HepG2 (cell line): ENCODE measurements around the gene CDK9. TPM values are rescaled to one million over a fixed set of nuclear protein-coding genes. Genes with fewer than 3 reads are reported as not detected.

Experiments used
- ATAC-seq: fragments of 200-7000 bp; cut with Tn5 transposase; 3 replicates; pipeline ENCODE4 v1.9.1; 2020; ENCODE audit warnings: mild to moderate bottlenecking, moderate library complexity
- BruUV-seq: library from RNA; stranded (reverse); fragments of 400-500 nt; replicated peaks from 2 replicates; lab custom pipeline; 2021; lab: Mats Ljungman, UMichigan
- CTCF ChIA-PET: fragments of 300-600 bp; formaldehyde crosslinking; extraction: SDS; loops from one replicate; lab custom pipeline; 2021; ENCODE audit warnings: low total read pairs, inconsistent platforms, low intra/inter-chr PET ratio; lab: Yijun Ruan, JAX
- POLR2A ChIA-PET: fragments of 350-600 bp; sonication (Branson Sonifier 250); formaldehyde crosslinking; loops from one replicate; lab custom pipeline; 2020; ENCODE audit warnings: antibody characterized with exemption, inconsistent platforms; lab: Yijun Ruan, JAX
- DNase-seq: peaks from one replicate; pipeline ENCODE4 v3.0.0-alpha.2; 2015; ENCODE audit warnings: low spot score
- FAIRE-seq: peaks from 3 replicates; lab custom pipeline; 2011; peaks lifted over from hg19 to GRCh38; lab: Jason Lieb, UNC
- H2AFZ ChIP-seq: one replicate; pipeline ENCODE4 v1.6.1; 2011; ENCODE audit warnings: low read length, inconsistent platforms
- H3K27ac ChIP-seq: fragments of 300-600 bp; 3 replicates; pipeline ENCODE4 v1.8.0; 2011; ENCODE audit warnings: mixed run types, mild to moderate bottlenecking, mixed read lengths, low read length, inconsistent platforms; ENCODE audit not compliant: insufficient read depth; ENCODE audit errors: extremely low read length
- H3K27me3 ChIP-seq, 2 experiments: fragments of 200-600 bp in 1 of 2; 2 replicates in 1 of 2; 3 replicates in 1 of 2; pipeline versions ENCODE4 v1.6.0 to v1.8.0; 2011; ENCODE audit warnings: low read length in 2 of 2, mild to moderate bottlenecking in 2 of 2, moderate library complexity in 2 of 2, inconsistent platforms in 1 of 2; ENCODE audit not compliant: insufficient read depth in 2 of 2, control insufficient read depth in 1 of 2
- H3K36me3 ChIP-seq, 2 experiments: fragments of 200-600 bp in 1 of 2; replicated peaks in 1 of 2; 2 replicates in 1 of 2; 3 replicates in 1 of 2; pipeline versions ENCODE4 v1.5.1 to v1.8.0; 2011; ENCODE audit warnings: low read length in 2 of 2, inconsistent platforms in 1 of 2; ENCODE audit not compliant: insufficient read depth in 2 of 2, control insufficient read depth in 1 of 2
- H3K4me1 ChIP-seq: 2 replicates; pipeline ENCODE4 v1.5.1; 2012; ENCODE audit warnings: low read length, inconsistent platforms; ENCODE audit not compliant: insufficient read depth
- H3K4me2 ChIP-seq: 2 replicates; pipeline ENCODE4 v1.6.0; 2011; ENCODE audit warnings: low read depth, low read length, inconsistent platforms
- H3K4me3 ChIP-seq, 3 experiments: fragments of 200-600 bp in 1 of 3; sonication (generic), shearing (Covaris generic) in 1 of 3; replicated peaks in 1 of 3; 2 replicates each; pipeline ENCODE4 v1.5.1; 2011 to 2016; ENCODE audit warnings: low read length in 3 of 3, inconsistent platforms in 2 of 3, low read depth in 2 of 3, mild to moderate bottlenecking in 2 of 3, control low read depth in 1 of 3, mixed read lengths in 1 of 3; ENCODE audit not compliant: insufficient read depth in 1 of 3
- H3K79me2 ChIP-seq: one replicate; pipeline ENCODE4 v1.6.1; 2011; ENCODE audit warnings: low read length, inconsistent platforms; ENCODE audit not compliant: insufficient read depth
- H3K9ac ChIP-seq: 2 replicates; pipeline ENCODE4 v1.6.0; 2011; ENCODE audit warnings: mild to moderate bottlenecking, low read depth, low read length, inconsistent platforms; ENCODE audit not compliant: insufficient read depth
- H3K9me3 ChIP-seq: 2 replicates; pipeline ENCODE4 v1.5.1; 2012; ENCODE audit warnings: mild to moderate bottlenecking, low read length
- H4K20me1 ChIP-seq: 2 replicates; pipeline ENCODE4 v1.6.0; 2011; ENCODE audit warnings: inconsistent platforms, mild to moderate bottlenecking, low read length, moderate library complexity; ENCODE audit not compliant: insufficient read depth
- ADNP ChIP-seq: sonication (generic); formaldehyde crosslinking; IDR thresholded peaks from 2 replicates; pipeline ENCODE4 v1.4.0; 2020; ENCODE audit warnings: missing genetic modification reagents
- AGO2 ChIP-seq: fragments of 200-400 bp; formaldehyde crosslinking; optimal IDR thresholded peaks from 2 replicates; pipeline ENCODE3; 2017; ENCODE audit warnings: mild to moderate bottlenecking, low read depth, low read length, moderate library complexity
- AHR ChIP-seq: IDR thresholded peaks from 2 replicates; pipeline ENCODE4 v1.6.1; 2018; ENCODE audit warnings: missing genetic modification reagents, missing compliant biosample characterization
- ATF7 ChIP-seq, 2 experiments: fragments of 450-650 bp in 1 of 2; sonication (generic) in 1 of 2; formaldehyde crosslinking in 1 of 2; IDR thresholded peaks; 2 replicates each; pipeline versions ENCODE4 v1.4.0 to v1.6.1; 2016 to 2020; ENCODE audit warnings: antibody characterized with exemption in 1 of 2, mild to moderate bottlenecking in 1 of 2, missing genetic modification reagents in 1 of 2
- ATF7-NPFF ChIP-seq: sonication (generic); formaldehyde crosslinking; IDR thresholded peaks from 2 replicates; pipeline ENCODE4 v1.8.1; 2023; ENCODE audit warnings: mild to moderate bottlenecking, low read depth, missing genetic modification reagents, moderate library complexity
- IKZF5 ChIP-seq: IDR thresholded peaks from 2 replicates; pipeline ENCODE4 v1.6.1; 2018; ENCODE audit warnings: missing genetic modification reagents, mild to moderate bottlenecking, missing compliant biosample characterization
- MED8 ChIP-seq: sonication (generic); formaldehyde crosslinking; IDR thresholded peaks from 2 replicates; pipeline ENCODE4 v1.8.1; 2023; ENCODE audit warnings: mild to moderate bottlenecking, missing genetic modification reagents; ENCODE audit not compliant: insufficient replicate concordance
- NFE2L1 ChIP-seq: sonication (generic); formaldehyde crosslinking; IDR thresholded peaks from 2 replicates; pipeline ENCODE4 v1.4.0; 2020; ENCODE audit warnings: missing genetic modification reagents, mild to moderate bottlenecking, borderline replicate concordance
- NFIC ChIP-seq: IDR thresholded peaks from 2 replicates; pipeline ENCODE4 v1.6.1; 2012; ENCODE audit warnings: mild to moderate bottlenecking, low read length, inconsistent platforms
- POLR2G ChIP-seq: fragments of 200-400 bp; formaldehyde crosslinking; IDR thresholded peaks from 2 replicates; pipeline ENCODE4 v1.6.1; 2018; ENCODE audit warnings: mild to moderate bottlenecking, low read depth, low read length, moderate library complexity
- RBM22 ChIP-seq: fragments of 200-400 bp; formaldehyde crosslinking; optimal IDR thresholded peaks from 2 replicates; pipeline ENCODE3; 2017; ENCODE audit warnings: mild to moderate bottlenecking, low read length, moderate library complexity
- SALL1 ChIP-seq: sonication (generic); formaldehyde crosslinking; IDR thresholded peaks from 2 replicates; pipeline ENCODE4 v1.8.0; 2022; ENCODE audit warnings: mild to moderate bottlenecking, missing genetic modification reagents
- SALL2 ChIP-seq: sonication (generic); formaldehyde crosslinking; IDR thresholded peaks from 2 replicates; pipeline ENCODE4 v1.8.1; 2023; ENCODE audit warnings: mild to moderate bottlenecking, missing genetic modification reagents, inconsistent platforms
- TBX3 ChIP-seq: fragments of 450-650 bp; IDR thresholded peaks from 2 replicates; pipeline ENCODE4 v1.6.1; 2017; ENCODE audit warnings: antibody characterized with exemption, mild to moderate bottlenecking, inconsistent platforms, borderline replicate concordance
- ZBTB33 ChIP-seq: sonication (generic); formaldehyde crosslinking; IDR thresholded peaks from 2 replicates; pipeline ENCODE4 v1.4.0; 2020; ENCODE audit warnings: missing genetic modification reagents
- ZC3H13 ChIP-seq: sonication (generic); formaldehyde crosslinking; IDR thresholded peaks from 2 replicates; pipeline ENCODE4 v1.8.1; 2023; ENCODE audit warnings: mild to moderate bottlenecking, missing genetic modification reagents, moderate library complexity
- ZNF274 ChIP-seq: sonication (generic); formaldehyde crosslinking; IDR thresholded peaks from 2 replicates; pipeline ENCODE4 v1.5.1; 2020; ENCODE audit warnings: mild to moderate bottlenecking, missing genetic modification reagents
- WGBS: methylation state at CpG from one replicate; pipeline ENCODE4 v1.1.6; 2017; ENCODE audit warnings: low lambda C conversion rate; 5-methylcytosine and 5-hydroxymethylcytosine counted together
- in situ Hi-C: cut with HindIII; loops from 2 replicates; pipeline ENCODE4 v1.10.0; 2017; ENCODE audit warnings: low pct_unique_long_range_greater_than_20kb; ENCODE audit not compliant: extremely low pct_ligation_motif_present
- intact Hi-C: fragments of 100-400 bp; cut with micrococcal nuclease; formaldehyde crosslinking; loops from one replicate; pipeline ENCODE4 v1.10.0; 2022; ENCODE audit not compliant: unreplicated experiment
- polyA plus RNA-seq, 8 experiments: library from polyadenylated mRNA; depleted of rRNA in 3 of 8; stranded (reverse) in 7 of 8; unstranded in 1 of 8; fragments of >200 nt; fragmentation: Illumina TruSeq in 4 of 8; extraction: Trizol in 4 of 8; gene quantifications; 2 replicates each; pipeline versions ENCODE4 v1.2.1 to v1.2.3, GENCODE V29; 2011 to 2016; ENCODE audit warnings: low read depth in 4 of 8, missing spikeins in 1 of 8, mixed read lengths in 1 of 8; ENCODE audit not compliant: insufficient read depth in 1 of 8
- total RNA-seq, 5 experiments: library from RNA; depleted of rRNA; stranded (reverse); fragments of >200 nt; fragmentation: Illumina TruSeq; extraction: Trizol; gene quantifications; 2 replicates each; pipeline ENCODE4 v1.2.3, GENCODE V29; 2016; ENCODE audit warnings: low read depth in 1 of 5

CDK9 gene
- total and polyA plus RNA-seq, 2 of the 13 experiments (the other 11 are each of a cell fraction or from before 2014, with no cell fraction given): 16.8 to 21.5 TPM

GRCh38 chr9:127793093-127793708, 7.4 kb downstream of the CDK9 start (continued):
- TF ChIP-seq TBX3 (no peak), AHR (no peak), NFIC (no peak), ATF7 (IDR thresholded peaks at IDR 0.05) (no peak), ATF7 (CRISPR knock-in tag; IDR thresholded peaks at IDR 0.05) (no peak), ADNP (CRISPR knock-in tag) (no peak)
- TF ChIP-seq, all 625 proteins: peak for 5

GRCh38 chr9:127794001-127794791, 8.4 kb downstream of the CDK9 start:
- Histone ChIP-seq H3K4me1 (peaks cover 55% of the 10 kb centered on the region), H3K9me3 (no peaks in the 10 kb centered on the region), H2AFZ (no peak overlapping the region), H3K27me3 (no peaks in the 10 kb centered on the region), H3K4me3 (no peak overlapping the region), H3K27ac (no peak overlapping the region), H3K79me2 (no peaks in the 10 kb centered on the region), H3K4me2 (no peak overlapping the region), H3K9ac (no peak overlapping the region), H3K36me3 (peaks cover 5 to 19% of the 10 kb centered on the region in 2 experiments; a peak in 4 of 5 replicates), H4K20me1 (peaks cover 5% of the 10 kb centered on the region; the same call in 1 of the 2 replicates)
- no TSS peak for BruUV-seq
- ChIA-PET CTCF (no interaction called here), POLR2A (no interaction called here)
- DNase-seq (no peak), FAIRE-seq (no peak), ATAC-seq (no peak; the same call in 2 of the 3 replicates)
- WGBS: 71% methylated on average over 9 of the region's 14 CpGs
- intact Hi-C loops (no loop called here), in situ Hi-C loops (no loop called here)
- TF ChIP-seq MED8: no peak
- TF ChIP-seq ATF7-NPFF (CRISPR knock-in tag): no peak
- TF ChIP-seq SALL1 (CRISPR knock-in tag): 0 out of 2 replicates have a peak, but pooled peaks have one; percentile 16
- peak; percentile 90 for TF ChIP-seq RBM22
- TF ChIP-seq SALL2 (CRISPR knock-in tag): no peak
- TF ChIP-seq NFE2L1 (CRISPR knock-in tag): no peak
- TF ChIP-seq AGO2: peak; percentile 68
- no peak for TF ChIP-seq IKZF5 (CRISPR knock-in tag)
- TF ChIP-seq ZC3H13: 0 out of 2 replicates have a peak, but pooled peaks have one; percentile 38
- TF ChIP-seq ZNF274 (CRISPR knock-in tag): no peak
- TF ChIP-seq POLR2G: peak; percentile 70
- peak; percentile 92 for TF ChIP-seq ZBTB33 (CRISPR knock-in tag)
- TF ChIP-seq NFIC: no peak
